OCI-LY1 (cell line): Measurements from ENCODE around the gene ZNF76.

Experiments used
- H2AFZ ChIP-seq: fragments of 200-600 bp; sonication (generic), shearing (Covaris generic); 2 replicates; pipeline ENCODE4 v1.6.0; 2014; ENCODE audit warnings: antibody characterized with exemption, mild to moderate bottlenecking, low read length
- H3F3A ChIP-seq: fragments of 200-600 bp; sonication (generic), shearing (Covaris generic); 2 replicates; pipeline ENCODE4 v1.6.0; 2014; ENCODE audit warnings: mild to moderate bottlenecking, antibody characterized with exemption, low read length, moderate library complexity; ENCODE audit not compliant: insufficient read depth
- H3K27ac ChIP-seq: fragments of 200-600 bp; sonication (generic); 2 replicates; pipeline ENCODE4 v1.5.1; 2014; ENCODE audit warnings: low read length, mixed run types, mild to moderate bottlenecking, low read depth; ENCODE audit not compliant: poor library complexity, severe bottlenecking
- H3K27me3 ChIP-seq: fragments of 200-600 bp; sonication (generic); 2 replicates; pipeline ENCODE4 v1.6.0; 2014; ENCODE audit warnings: antibody characterized with exemption, mild to moderate bottlenecking, low read length, moderate library complexity; ENCODE audit not compliant: insufficient read depth
- H3K36me3 ChIP-seq: fragments of 200-600 bp; sonication (generic); 2 replicates; pipeline ENCODE4 v1.6.1; 2014; ENCODE audit warnings: mild to moderate bottlenecking, antibody characterized with exemption, low read length, moderate library complexity, mixed read lengths; ENCODE audit not compliant: insufficient read depth
- H3K4me1 ChIP-seq: fragments of 200-600 bp; sonication (generic); 2 replicates; pipeline ENCODE4 v1.5.1; 2014; ENCODE audit warnings: mild to moderate bottlenecking, low read length, moderate library complexity; ENCODE audit not compliant: insufficient read depth, severe bottlenecking
- H3K4me2 ChIP-seq: fragments of 200-600 bp; sonication (generic), shearing (Covaris generic); 2 replicates; pipeline ENCODE4 v1.6.1; 2014; ENCODE audit warnings: low read length
- H3K4me3 ChIP-seq: fragments of 200-600 bp; sonication (generic); 2 replicates; pipeline ENCODE4 v1.5.1; 2014; ENCODE audit warnings: low read length, low read depth, mild to moderate bottlenecking, mixed read lengths; ENCODE audit not compliant: poor library complexity, severe bottlenecking
- H3K79me2 ChIP-seq: fragments of 200-600 bp; shearing (Covaris generic); 2 replicates; pipeline ENCODE4 v1.6.1; 2016; ENCODE audit warnings: mixed run types, low read length, mixed read lengths; ENCODE audit not compliant: insufficient read depth
- H3K9ac ChIP-seq: fragments of 200-600 bp; sonication (generic), shearing (Covaris generic); 2 replicates; pipeline ENCODE4 v1.6.1; 2014; ENCODE audit warnings: mild to moderate bottlenecking, low read length, mixed read lengths
- H3K9me2 ChIP-seq: fragments of 200-600 bp; sonication (generic), shearing (Covaris generic); 2 replicates; pipeline ENCODE4 v1.6.1; 2014; ENCODE audit warnings: low read depth, mild to moderate bottlenecking, low read length, mixed read lengths
- H3K9me3 ChIP-seq: fragments of 200-600 bp; shearing (Covaris generic); 2 replicates; pipeline ENCODE4 v1.6.1; 2014; ENCODE audit warnings: low read length, mixed read lengths
- H4K20me1 ChIP-seq: fragments of 200-600 bp; sonication (generic), shearing (Covaris generic); 2 replicates; pipeline ENCODE4 v1.6.0; 2016; ENCODE audit warnings: mild to moderate bottlenecking, low read length; ENCODE audit not compliant: insufficient read depth
- CTCF ChIP-seq: fragments of 200-600 bp; sonication (generic), shearing (Covaris generic); IDR thresholded peaks from 2 replicates; pipeline ENCODE4 v1.5.1; 2017; ENCODE audit warnings: mild to moderate bottlenecking, antibody characterized with exemption, low read length, moderate library complexity, mixed read lengths
- EZH2 ChIP-seq: fragments of 200-600 bp; sonication (generic), shearing (Covaris generic); IDR thresholded peaks from 2 replicates; pipeline ENCODE4 v1.8.0; 2017; ENCODE audit warnings: borderline replicate concordance, mixed run types, mild to moderate bottlenecking, antibody characterized with exemption, low read length, moderate library complexity, mixed read lengths

The ZNF76 gene

GRCh38 chr6:35248965-35249364 lies 10.6 kb upstream of the ZNF76 start:
- H2AFZ ChIP-seq: no peak overlapping the region
- no peak for TF ChIP-seq CTCF
- TF ChIP-seq EZH2: no peak
- H3K27ac ChIP-seq: no peak overlapping the region
- H3K4me1 ChIP-seq: no peaks in the 10 kb centered on the region
- no peaks in the 10 kb centered on the region for H3K79me2 ChIP-seq
- H3K36me3 ChIP-seq: no peaks in the 10 kb centered on the region
- H3K4me3 ChIP-seq: no peak overlapping the region
- H3K4me2 ChIP-seq: no peak overlapping the region
- H3K27me3 ChIP-seq: no peaks in the 10 kb centered on the region
- no peaks in the 10 kb centered on the region for H3K9me3 ChIP-seq
- H3K9ac ChIP-seq: no peak overlapping the region
- no peaks in the 10 kb centered on the region for H3F3A ChIP-seq
- H4K20me1 ChIP-seq: no peaks in the 10 kb centered on the region; the same call in 1 of the 2 replicates
- no peaks in the 10 kb centered on the region for H3K9me2 ChIP-seq

GRCh38 chr6:35251949-35252348 lies 7.6 kb upstream of the ZNF76 start:
- no peaks in the 10 kb centered on the region for H3F3A ChIP-seq
- no peak overlapping the region for H3K4me3 ChIP-seq
- H3K4me2 ChIP-seq: no peak overlapping the region
- H3K27me3 ChIP-seq: no peaks in the 10 kb centered on the region
- H3K27ac ChIP-seq: no peak overlapping the region
- no peaks in the 10 kb centered on the region for H3K9me3 ChIP-seq
- no peak overlapping the region for H2AFZ ChIP-seq
- H3K4me1 ChIP-seq: no peaks in the 10 kb centered on the region
- H4K20me1 ChIP-seq: no peaks in the 10 kb centered on the region; the same call in 1 of the 2 replicates
- no peak overlapping the region for H3K9ac ChIP-seq
- no peaks in the 10 kb centered on the region for H3K9me2 ChIP-seq
- no peaks in the 10 kb centered on the region for H3K79me2 ChIP-seq
- H3K36me3 ChIP-seq: no peaks in the 10 kb centered on the region
- TF ChIP-seq CTCF (no peak), EZH2 (no peak)

- Histone ChIP-seq H3K9ac (no peak overlapping the region), H3K27ac (no peak overlapping the region), H3K9me2 (no peaks in the 10 kb centered on the region), H4K20me1 (no peaks in the 10 kb centered on the region), H3K4me2 (no peak overlapping the region), H3F3A (no peaks in the 10 kb centered on the region), H3K4me1 (peaks cover 3% of the 10 kb centered on the region), H3K79me2 (no peaks in the 10 kb centered on the region), H3K4me3 (no peak overlapping the region), H3K9me3 (no peaks in the 10 kb centered on the region), H2AFZ (no peak overlapping the region), H3K27me3 (no peaks in the 10 kb centered on the region), H3K36me3 (no peaks in the 10 kb centered on the region)
- no peak for TF ChIP-seq EZH2
- TF ChIP-seq CTCF: no peak
Observed at GRCh38 chr6:35253249-35253648, 6.3 kb upstream of the ZNF76 start.
